SK-N-SH (cell line): ENCODE measurements around the gene SPOP. TPM values are rescaled to one million over a fixed set of nuclear protein-coding genes. Genes with fewer than 3 reads are reported as not detected.

Source experiments
- CTCF ChIA-PET: fragments of 300-600, 350-600 bp; formaldehyde crosslinking; extraction: SDS; loops from one replicate; lab custom pipeline; 2021; lab: Yijun Ruan, JAX
- POLR2A ChIA-PET: fragments of 350-600 bp; sonication (Branson Sonifier 250); formaldehyde crosslinking; extraction: SDS; loops from one replicate; lab custom pipeline; 2020; ENCODE audit warnings: antibody characterized with exemption, inconsistent platforms; lab: Yijun Ruan, JAX
- DNase-seq: peaks from one replicate; pipeline ENCODE4 v3.0.0; 2012
- H2AFZ ChIP-seq: fragments of 200-600 bp; sonication (generic); 2 replicates; pipeline ENCODE4 v1.8.1; 2016; ENCODE audit warnings: antibody characterized with exemption, mild to moderate bottlenecking, low read depth
- H3F3A ChIP-seq: fragments of 200-600 bp; sonication (generic); replicated peaks from 2 replicates; pipeline ENCODE3; 2016; ENCODE audit warnings: antibody characterized with exemption, mild to moderate bottlenecking; ENCODE audit not compliant: insufficient read depth
- H3K27ac ChIP-seq, 2 experiments: fragments of 200-500 bp in 1 of 2; fragments of 200-600 bp in 1 of 2; sonication (Bioruptor generic) in 1 of 2; sonication (generic), shearing (Covaris generic) in 1 of 2; 2 replicates each; pipeline versions ENCODE4 v1.5.1 to v1.6.1; 2014 to 2016; ENCODE audit warnings: low read depth in 2 of 2, inconsistent platforms in 1 of 2, low read length in 1 of 2, mild to moderate bottlenecking in 1 of 2, mixed read lengths in 1 of 2
- H3K27me3 ChIP-seq: fragments of 200-600 bp; sonication (generic), shearing (Covaris generic); 2 replicates; pipeline ENCODE4 v1.6.1; 2016; ENCODE audit warnings: mixed run types; ENCODE audit not compliant: insufficient read depth
- H3K36me3 ChIP-seq, 2 experiments: fragments of 200-500 bp in 1 of 2; fragments of 200-600 bp in 1 of 2; sonication (Bioruptor generic) in 1 of 2; sonication (generic) in 1 of 2; replicated peaks in 1 of 2; 2 replicates each; pipeline versions ENCODE3 to v1.5.1; 2014 to 2016; ENCODE audit warnings: low read length in 1 of 2, mild to moderate bottlenecking in 1 of 2; ENCODE audit not compliant: insufficient read depth in 2 of 2, control insufficient read depth in 1 of 2
- H3K4me1 ChIP-seq, 2 experiments: fragments of 200-500 bp in 1 of 2; fragments of 200-600 bp in 1 of 2; sonication (Bioruptor generic) in 1 of 2; sonication (generic), shearing (Covaris generic) in 1 of 2; 2 replicates each; pipeline versions ENCODE4 v1.5.1 to v1.6.1; 2014 to 2016; ENCODE audit warnings: low read depth in 1 of 2, low read length in 1 of 2, mixed run types in 1 of 2; ENCODE audit not compliant: insufficient read depth in 2 of 2, control insufficient read depth in 1 of 2
- H3K4me2 ChIP-seq: fragments of 200-600 bp; sonication (generic), shearing (Covaris generic); 2 replicates; pipeline ENCODE4 v1.6.1; 2017; ENCODE audit warnings: mixed run types
- H3K4me3 ChIP-seq, 2 experiments: fragments of 200-500 bp in 1 of 2; fragments of 200-600 bp in 1 of 2; sonication (Bioruptor generic) in 1 of 2; sonication (generic), shearing (Covaris generic) in 1 of 2; 2 replicates each; pipeline versions ENCODE4 v1.5.1 to v1.8.1; 2014 to 2016; ENCODE audit warnings: low read depth in 2 of 2, inconsistent platforms in 1 of 2, low read length in 1 of 2, mild to moderate bottlenecking in 1 of 2, mixed read lengths in 1 of 2, moderate library complexity in 1 of 2
- H3K79me2 ChIP-seq: fragments of 200-600 bp; sonication (generic); 2 replicates; pipeline ENCODE4 v1.8.1; 2017; ENCODE audit warnings: mild to moderate bottlenecking; ENCODE audit not compliant: insufficient read depth
- H3K9ac ChIP-seq: fragments of 200-600 bp; sonication (generic); 2 replicates; pipeline ENCODE4 v1.6.1; 2017; ENCODE audit warnings: mixed run types
- H3K9me2 ChIP-seq: fragments of 200-600 bp; sonication (generic); 2 replicates; pipeline ENCODE4 v1.6.1; 2017; ENCODE audit warnings: mixed run types
- H3K9me3 ChIP-seq: fragments of 200-600 bp; sonication (generic); 2 replicates; pipeline ENCODE4 v1.6.1; 2017; ENCODE audit warnings: mixed run types, mild to moderate bottlenecking, moderate library complexity
- H4K20me1 ChIP-seq: fragments of 200-600 bp; sonication (generic); 2 replicates; pipeline ENCODE4 v1.6.1; 2017; ENCODE audit warnings: mild to moderate bottlenecking, mixed run types; ENCODE audit not compliant: insufficient read depth
- ELF1 ChIP-seq: IDR thresholded peaks from 2 replicates; pipeline ENCODE4 v1.4.0; 2012
- EP300 ChIP-seq, 2 experiments: IDR thresholded peaks; 2 replicates each; pipeline versions ENCODE4 v1.4.0 to v1.6.1; 2012; ENCODE audit warnings: borderline replicate concordance in 1 of 2, low read depth in 1 of 2, low read length in 1 of 2
- EZH2phosphoT487 ChIP-seq: fragments of 200-600 bp; sonication (generic); IDR thresholded peaks from 2 replicates; pipeline ENCODE4 v1.6.1; 2017; ENCODE audit warnings: low read depth, mixed run types, mild to moderate bottlenecking, antibody characterized with exemption, moderate library complexity, borderline replicate concordance
- FOSL2 ChIP-seq: IDR thresholded peaks from 2 replicates; pipeline ENCODE4 v1.4.0; 2012; ENCODE audit warnings: low read depth, mild to moderate bottlenecking, moderate library complexity, borderline replicate concordance
- GATA2 ChIP-seq: sonication (generic); formaldehyde crosslinking; IDR thresholded peaks from 2 replicates; pipeline ENCODE4 v1.5.0; 2020; ENCODE audit warnings: mild to moderate bottlenecking, missing genetic modification reagents
- MEF2A ChIP-seq: IDR thresholded peaks from 2 replicates; pipeline ENCODE4 v1.4.0; 2012; ENCODE audit warnings: low read depth, borderline replicate concordance
- MXI1 ChIP-seq: IDR thresholded peaks from 2 replicates; pipeline ENCODE4 v1.6.1; 2012; ENCODE audit warnings: mild to moderate bottlenecking, low read depth, low read length, improper control_type of control experiment
- NFIC ChIP-seq: IDR thresholded peaks from 2 replicates; pipeline ENCODE4 v1.4.0; 2012; ENCODE audit warnings: borderline replicate concordance
- NRF1 ChIP-seq: IDR thresholded peaks from 2 replicates; pipeline ENCODE4 v1.6.1; 2012; ENCODE audit warnings: low read depth, mild to moderate bottlenecking, low read length
- RXRA ChIP-seq: IDR thresholded peaks from 2 replicates; pipeline ENCODE4 v1.4.0; 2012; ENCODE audit warnings: low read depth, mild to moderate bottlenecking, borderline replicate concordance
- SIN3A ChIP-seq: IDR thresholded peaks from 2 replicates; pipeline ENCODE4 v1.6.1; 2012; ENCODE audit warnings: low read depth, mild to moderate bottlenecking, low read length, moderate library complexity, borderline replicate concordance
- SMC3 ChIP-seq: IDR thresholded peaks from 2 replicates; pipeline ENCODE4 v1.6.1; 2012; ENCODE audit warnings: low read depth, low read length, improper control_type of control experiment
- TCF12 ChIP-seq: IDR thresholded peaks from 2 replicates; pipeline ENCODE4 v1.4.0; 2012
- YY1 ChIP-seq: IDR thresholded peaks from 2 replicates; pipeline ENCODE4 v1.4.0; 2012; ENCODE audit warnings: low read depth, mild to moderate bottlenecking
- WGBS: methylation state at CpG from one replicate; pipeline ENCODE4 v1.1.6; 2017; ENCODE audit warnings: low lambda C conversion rate; 5-methylcytosine and 5-hydroxymethylcytosine counted together
- polyA plus RNA-seq, 3 experiments: library from polyadenylated mRNA; depleted of rRNA; stranded (reverse); fragments of >200 nt; gene quantifications; 2 replicates each; pipeline ENCODE4 v1.2.3, GENCODE V29; 2012
- TF ChIP-seq, protein P1 (sequence below): fragments of 150-350 bp; IDR thresholded peaks from 2 replicates; pipeline ENCODE4 v1.6.1; 2016; ENCODE audit warnings: mild to moderate bottlenecking, low read depth, low read length
- TF ChIP-seq, protein P2 (sequence below): IDR thresholded peaks from 2 replicates; pipeline ENCODE4 v1.4.0; 2012; ENCODE audit warnings: low read depth, borderline replicate concordance
- TF ChIP-seq, protein P3 (sequence below): fragments of 200-600 bp; sonication (generic); IDR thresholded peaks from 2 replicates; pipeline ENCODE4 v1.6.1; 2017; ENCODE audit warnings: antibody characterized with exemption, mild to moderate bottlenecking, moderate library complexity
- TF ChIP-seq, protein P4 (sequence below): IDR thresholded peaks from 2 replicates; pipeline ENCODE4 v1.4.0; 2012; ENCODE audit warnings: low read depth
- TF ChIP-seq, protein P5 (sequence below): IDR thresholded peaks from 2 replicates; pipeline ENCODE4 v1.4.0; 2012; ENCODE audit warnings: low read depth, borderline replicate concordance
- TF ChIP-seq, protein P6 (sequence below): fragments of 150-350 bp; IDR thresholded peaks from 2 replicates; pipeline ENCODE4 v1.6.1; 2017; ENCODE audit warnings: antibody characterized with exemption, low read length, low read depth, borderline replicate concordance

SPOP gene
- polyA plus RNA-seq, 1 of the 3 experiments (the other 2 are of a cell fraction), result 54.0 TPM

DNA sequence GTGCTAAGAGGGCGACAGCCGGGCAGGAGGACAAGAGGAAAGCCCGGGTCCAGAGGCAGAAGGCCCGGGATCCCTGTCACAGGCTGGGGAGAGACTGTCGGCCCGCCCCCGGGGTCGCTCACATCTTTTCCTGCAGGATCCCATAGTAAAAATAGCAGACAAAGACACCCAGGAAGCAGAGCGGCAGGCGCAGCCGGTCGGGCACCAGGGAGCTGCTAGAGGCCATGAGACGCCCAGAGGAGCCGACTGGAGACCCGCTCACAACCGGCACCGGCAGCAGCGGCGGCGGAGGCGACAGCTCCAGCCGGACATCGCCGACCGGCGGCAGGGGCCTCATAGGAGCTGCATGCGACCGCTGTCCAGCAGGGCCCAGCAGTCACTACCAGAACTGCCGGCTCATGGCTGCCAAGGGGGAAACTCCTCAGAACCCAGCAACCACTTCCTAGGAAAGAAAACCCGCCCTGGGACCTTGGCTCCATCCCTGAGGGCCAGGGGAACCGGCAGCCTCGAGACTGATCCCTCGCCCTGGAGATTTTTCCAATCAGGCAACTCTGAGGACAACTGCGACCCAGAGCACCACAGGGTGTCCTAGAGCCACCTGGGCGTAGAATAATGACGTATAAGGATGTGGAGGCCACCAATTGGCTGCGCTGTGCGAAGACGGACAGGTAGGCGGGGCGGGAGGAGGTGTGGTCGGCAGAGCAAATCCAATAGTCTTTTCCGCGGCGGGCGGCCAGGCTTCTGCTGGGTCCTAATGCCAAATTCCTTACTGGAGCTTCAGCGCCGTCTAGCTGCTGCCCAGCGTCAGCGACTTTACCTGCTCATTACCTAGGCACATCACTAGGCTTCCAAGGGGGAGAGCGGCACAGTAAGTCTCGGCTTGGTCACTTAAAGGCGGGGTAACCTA is 30.0 kb upstream of the SPOP start, which contains the start of gene SLC35B1 (continued):
- TF ChIP-seq, protein P1, sequence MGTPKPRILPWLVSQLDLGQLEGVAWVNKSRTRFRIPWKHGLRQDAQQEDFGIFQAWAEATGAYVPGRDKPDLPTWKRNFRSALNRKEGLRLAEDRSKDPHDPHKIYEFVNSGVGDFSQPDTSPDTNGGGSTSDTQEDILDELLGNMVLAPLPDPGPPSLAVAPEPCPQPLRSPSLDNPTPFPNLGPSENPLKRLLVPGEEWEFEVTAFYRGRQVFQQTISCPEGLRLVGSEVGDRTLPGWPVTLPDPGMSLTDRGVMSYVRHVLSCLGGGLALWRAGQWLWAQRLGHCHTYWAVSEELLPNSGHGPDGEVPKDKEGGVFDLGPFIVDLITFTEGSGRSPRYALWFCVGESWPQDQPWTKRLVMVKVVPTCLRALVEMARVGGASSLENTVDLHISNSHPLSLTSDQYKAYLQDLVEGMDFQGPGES, result no peak
- TF ChIP-seq GATA2 (CRISPR knock-in tag) (0 out of 2 replicates have a peak, but pooled peaks have one; percentile 18), ELF1 (peak; percentile 76), TCF12 (no peak), EZH2phosphoT487 (no peak), MXI1 (no peak)
- TF ChIP-seq, protein P2, sequence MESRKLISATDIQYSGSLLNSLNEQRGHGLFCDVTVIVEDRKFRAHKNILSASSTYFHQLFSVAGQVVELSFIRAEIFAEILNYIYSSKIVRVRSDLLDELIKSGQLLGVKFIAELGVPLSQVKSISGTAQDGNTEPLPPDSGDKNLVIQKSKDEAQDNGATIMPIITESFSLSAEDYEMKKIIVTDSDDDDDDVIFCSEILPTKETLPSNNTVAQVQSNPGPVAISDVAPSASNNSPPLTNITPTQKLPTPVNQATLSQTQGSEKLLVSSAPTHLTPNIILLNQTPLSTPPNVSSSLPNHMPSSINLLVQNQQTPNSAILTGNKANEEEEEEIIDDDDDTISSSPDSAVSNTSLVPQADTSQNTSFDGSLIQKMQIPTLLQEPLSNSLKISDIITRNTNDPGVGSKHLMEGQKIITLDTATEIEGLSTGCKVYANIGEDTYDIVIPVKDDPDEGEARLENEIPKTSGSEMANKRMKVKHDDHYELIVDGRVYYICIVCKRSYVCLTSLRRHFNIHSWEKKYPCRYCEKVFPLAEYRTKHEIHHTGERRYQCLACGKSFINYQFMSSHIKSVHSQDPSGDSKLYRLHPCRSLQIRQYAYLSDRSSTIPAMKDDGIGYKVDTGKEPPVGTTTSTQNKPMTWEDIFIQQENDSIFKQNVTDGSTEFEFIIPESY, result peak; percentile 30; the same call in 1 of the 2 replicates
- TF ChIP-seq, protein P3, sequence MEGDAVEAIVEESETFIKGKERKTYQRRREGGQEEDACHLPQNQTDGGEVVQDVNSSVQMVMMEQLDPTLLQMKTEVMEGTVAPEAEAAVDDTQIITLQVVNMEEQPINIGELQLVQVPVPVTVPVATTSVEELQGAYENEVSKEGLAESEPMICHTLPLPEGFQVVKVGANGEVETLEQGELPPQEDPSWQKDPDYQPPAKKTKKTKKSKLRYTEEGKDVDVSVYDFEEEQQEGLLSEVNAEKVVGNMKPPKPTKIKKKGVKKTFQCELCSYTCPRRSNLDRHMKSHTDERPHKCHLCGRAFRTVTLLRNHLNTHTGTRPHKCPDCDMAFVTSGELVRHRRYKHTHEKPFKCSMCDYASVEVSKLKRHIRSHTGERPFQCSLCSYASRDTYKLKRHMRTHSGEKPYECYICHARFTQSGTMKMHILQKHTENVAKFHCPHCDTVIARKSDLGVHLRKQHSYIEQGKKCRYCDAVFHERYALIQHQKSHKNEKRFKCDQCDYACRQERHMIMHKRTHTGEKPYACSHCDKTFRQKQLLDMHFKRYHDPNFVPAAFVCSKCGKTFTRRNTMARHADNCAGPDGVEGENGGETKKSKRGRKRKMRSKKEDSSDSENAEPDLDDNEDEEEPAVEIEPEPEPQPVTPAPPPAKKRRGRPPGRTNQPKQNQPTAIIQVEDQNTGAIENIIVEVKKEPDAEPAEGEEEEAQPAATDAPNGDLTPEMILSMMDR, result peak; percentile 99

DNA sequence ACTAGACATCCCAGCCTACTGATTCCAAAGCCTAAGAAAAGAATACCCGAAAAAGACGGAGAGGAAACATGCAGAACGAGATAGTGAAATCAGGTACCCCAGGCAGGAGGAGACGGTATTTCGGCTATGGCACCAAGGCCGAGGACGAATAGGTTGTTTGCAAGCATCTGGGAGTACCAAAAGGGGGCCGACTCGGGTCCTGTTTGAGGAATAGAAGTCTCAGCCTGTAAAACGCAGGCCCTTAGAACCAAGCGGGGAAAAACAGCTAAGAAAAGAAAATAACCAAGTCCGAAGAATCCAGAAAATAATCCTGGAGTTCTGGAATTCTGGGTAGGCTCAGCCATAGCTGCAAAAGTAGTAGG is 29.3 kb upstream of the SPOP start:
- 3% methylated on average over 12 of the region's 12 CpGs for WGBS
- Histone ChIP-seq H2AFZ (peak overlapping the region; percentile 75), H3K9me3 (no peaks in the 10 kb centered on the region), H3K79me2 (peaks cover 26% of the 10 kb centered on the region), H3K36me3 (peaks cover 32 to 39% of the 10 kb centered on the region in 2 experiments), H3K4me3 (peak overlapping the region; percentile 85 to 97), H4K20me1 (no peaks in the 10 kb centered on the region), H3K9me2 (no peaks in the 10 kb centered on the region), H3K4me2 (peak overlapping the region; percentile 98), H3K4me1 (peaks cover 8 to 17% of the 10 kb centered on the region in 2 experiments; a peak in 2 of 4 replicates), H3K9ac (peak overlapping the region; percentile 85), H3K27ac (peak overlapping the region; percentile 80 to 99), H3F3A (peaks cover 4% of the 10 kb centered on the region), H3K27me3 (no peaks in the 10 kb centered on the region)
- DNase-seq, result no peak
- ChIA-PET CTCF (interaction anchor here (0.9 to 50.8 kb wide), 25 partner anchors 9 to 568 kb away, joined by 3 to 2107 read pairs (median 5); partner anchors contain the start of genes FAM117A, NXPH3 and SPOP), POLR2A (interaction anchor here (1.0 to 2.3 kb wide), 5 partner anchors 8 to 139 kb away, joined by 3 to 15 read pairs (median 6); partner anchors contain the start of genes FAM117A and KAT7)
- no peak for TF ChIP-seq FOSL2
- no peak for TF ChIP-seq EZH2phosphoT487
- TF ChIP-seq, protein P3, result no peak
- TF ChIP-seq, protein P4, sequence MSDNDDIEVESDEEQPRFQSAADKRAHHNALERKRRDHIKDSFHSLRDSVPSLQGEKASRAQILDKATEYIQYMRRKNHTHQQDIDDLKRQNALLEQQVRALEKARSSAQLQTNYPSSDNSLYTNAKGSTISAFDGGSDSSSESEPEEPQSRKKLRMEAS, result no peak
- TF ChIP-seq NFIC, result no peak
- TF ChIP-seq SIN3A, result no peak
- no peak for TF ChIP-seq EP300 (IDR thresholded peaks at IDR 0.05; ENCODE audit: borderline replicate concordance in 1 of 2, low read depth in 1 of 2, low read length in 1 of 2)
- TF ChIP-seq YY1, result no peak
- TF ChIP-seq ELF1, result no peak
- TF ChIP-seq, protein P5, sequence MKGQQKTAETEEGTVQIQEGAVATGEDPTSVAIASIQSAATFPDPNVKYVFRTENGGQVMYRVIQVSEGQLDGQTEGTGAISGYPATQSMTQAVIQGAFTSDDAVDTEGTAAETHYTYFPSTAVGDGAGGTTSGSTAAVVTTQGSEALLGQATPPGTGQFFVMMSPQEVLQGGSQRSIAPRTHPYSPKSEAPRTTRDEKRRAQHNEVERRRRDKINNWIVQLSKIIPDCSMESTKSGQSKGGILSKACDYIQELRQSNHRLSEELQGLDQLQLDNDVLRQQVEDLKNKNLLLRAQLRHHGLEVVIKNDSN, result no peak
- TF ChIP-seq RXRA, result no peak
- no peak for TF ChIP-seq SMC3
- TF ChIP-seq NRF1, result no peak
- TF ChIP-seq, protein P6, sequence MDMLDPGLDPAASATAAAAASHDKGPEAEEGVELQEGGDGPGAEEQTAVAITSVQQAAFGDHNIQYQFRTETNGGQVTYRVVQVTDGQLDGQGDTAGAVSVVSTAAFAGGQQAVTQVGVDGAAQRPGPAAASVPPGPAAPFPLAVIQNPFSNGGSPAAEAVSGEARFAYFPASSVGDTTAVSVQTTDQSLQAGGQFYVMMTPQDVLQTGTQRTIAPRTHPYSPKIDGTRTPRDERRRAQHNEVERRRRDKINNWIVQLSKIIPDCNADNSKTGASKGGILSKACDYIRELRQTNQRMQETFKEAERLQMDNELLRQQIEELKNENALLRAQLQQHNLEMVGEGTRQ, result no peak
- TF ChIP-seq MEF2A, result no peak
